Effector memory CD8-positive, alpha-beta T cell (primary cell): Measurements from ENCODE around the gene TPRX2.
"Not testable (repeated sequence)": the region's sequence is repeated elsewhere in the genome, so short reads cannot be mapped to it uniquely, and the experiment has no call there.

ENCODE experiments used
- ATAC-seq: fragments of 150-1000 bp; cut with Tn5 transposase; replicated peaks from 2 replicates; pipeline ENCODE4 v1.10.0; 2021; ENCODE audit warnings: mild to moderate bottlenecking, moderate library complexity
- DNase-seq, 3 experiments: peaks; one replicate each; pipeline ENCODE4 v3.0.0; 2021
- H3K27ac Mint-ChIP-seq, 2 donors: one replicate each; pipeline ENCODE4 v1.8.0; 2022; ENCODE audit warnings: mild to moderate bottlenecking in 2 of 2, mixed read lengths in 2 of 2, moderate library complexity in 2 of 2
- H3K27me3 Mint-ChIP-seq, 2 donors: one replicate each; pipeline ENCODE4 v1.8.0; 2022; ENCODE audit warnings: mixed read lengths in 2 of 2
- H3K36me3 Mint-ChIP-seq: one replicate; pipeline ENCODE4 v1.8.0; 2022; ENCODE audit warnings: mild to moderate bottlenecking, moderate library complexity, mixed read lengths; ENCODE audit not compliant: insufficient read depth
- H3K4me1 Mint-ChIP-seq, 2 donors: one replicate each; pipeline ENCODE4 v1.8.0; 2022; ENCODE audit warnings: low read depth in 2 of 2, mixed read lengths in 2 of 2
- H3K4me3 Mint-ChIP-seq, 2 donors: one replicate each; pipeline ENCODE4 v1.8.0; 2022; ENCODE audit warnings: mild to moderate bottlenecking in 2 of 2, mixed read lengths in 2 of 2, moderate library complexity in 2 of 2
- H3K9me3 Mint-ChIP-seq, 2 donors: one replicate each; pipeline ENCODE4 v1.8.0; 2022; ENCODE audit warnings: mixed read lengths in 2 of 2
- total RNA-seq, 9 experiments: gene quantifications; one replicate each; lab custom pipeline; 2026; lab: John Stamatoyannopoulos, UW

The TPRX2 gene, protein sequence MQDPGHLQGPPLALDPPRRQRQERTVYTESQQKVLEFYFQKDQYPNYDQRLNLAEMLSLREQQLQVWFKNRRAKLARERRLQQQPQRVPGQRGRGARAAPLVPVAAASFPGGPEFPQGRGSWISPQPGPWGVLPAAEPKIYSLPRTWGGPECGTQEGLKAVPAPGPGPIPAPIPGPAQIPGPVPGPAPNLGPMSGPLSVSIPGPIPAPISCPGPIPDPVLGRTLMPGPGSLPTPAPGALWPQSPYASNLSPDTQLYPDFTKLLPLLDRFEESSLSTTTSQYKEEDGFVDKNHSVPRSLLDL
- total RNA-seq = 0 to 0.03 (median 0) reads per million in 9 experiments

DNA sequence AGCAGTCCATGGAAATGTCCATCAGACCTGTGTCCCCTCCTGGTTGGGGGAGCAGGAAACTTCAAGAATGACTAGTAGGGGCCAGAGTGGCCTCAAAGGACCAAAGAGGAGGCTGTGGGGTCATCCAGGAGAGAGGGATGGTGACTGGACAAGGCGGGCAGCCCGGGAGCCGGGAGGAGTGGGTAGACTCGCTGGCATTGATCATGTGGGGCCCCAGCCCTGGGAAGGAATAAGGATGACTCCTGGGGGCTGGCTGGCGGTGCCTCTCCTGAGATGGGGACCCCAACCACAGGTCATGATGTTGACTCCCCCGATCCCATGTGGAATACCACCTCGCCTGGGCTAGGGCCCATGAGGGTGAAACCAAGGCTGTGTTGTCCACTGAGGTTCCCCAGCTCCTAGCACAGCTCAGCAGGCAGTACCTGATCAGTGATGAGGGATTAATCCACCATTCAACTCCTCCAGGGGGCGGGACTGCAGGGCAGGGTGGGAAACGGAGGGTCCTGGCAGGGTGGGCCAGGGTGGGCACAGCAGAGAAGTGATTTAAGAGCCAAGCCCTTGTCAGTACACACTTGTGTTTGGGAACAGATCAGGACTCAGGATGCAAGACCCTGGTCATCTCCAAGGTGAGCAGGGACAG is at the start of gene TPRX2:
TSS of gene TPRX2 (plus strand) at position 590 of the 640 bp plus-strand sequence. CDS start at position 602, 12 bp downstream.
- H3K27ac Mint-ChIP-seq, H3K4me1 Mint-ChIP-seq, H3K36me3 Mint-ChIP-seq, H3K9me3 Mint-ChIP-seq, ATAC-seq, H3K4me3 Mint-ChIP-seq, DNase-seq: not testable (repeated sequence)
- H3K27me3 Mint-ChIP-seq = peaks cover 32 to 51% of the 10 kb centered on the region in 2 donors

DNA sequence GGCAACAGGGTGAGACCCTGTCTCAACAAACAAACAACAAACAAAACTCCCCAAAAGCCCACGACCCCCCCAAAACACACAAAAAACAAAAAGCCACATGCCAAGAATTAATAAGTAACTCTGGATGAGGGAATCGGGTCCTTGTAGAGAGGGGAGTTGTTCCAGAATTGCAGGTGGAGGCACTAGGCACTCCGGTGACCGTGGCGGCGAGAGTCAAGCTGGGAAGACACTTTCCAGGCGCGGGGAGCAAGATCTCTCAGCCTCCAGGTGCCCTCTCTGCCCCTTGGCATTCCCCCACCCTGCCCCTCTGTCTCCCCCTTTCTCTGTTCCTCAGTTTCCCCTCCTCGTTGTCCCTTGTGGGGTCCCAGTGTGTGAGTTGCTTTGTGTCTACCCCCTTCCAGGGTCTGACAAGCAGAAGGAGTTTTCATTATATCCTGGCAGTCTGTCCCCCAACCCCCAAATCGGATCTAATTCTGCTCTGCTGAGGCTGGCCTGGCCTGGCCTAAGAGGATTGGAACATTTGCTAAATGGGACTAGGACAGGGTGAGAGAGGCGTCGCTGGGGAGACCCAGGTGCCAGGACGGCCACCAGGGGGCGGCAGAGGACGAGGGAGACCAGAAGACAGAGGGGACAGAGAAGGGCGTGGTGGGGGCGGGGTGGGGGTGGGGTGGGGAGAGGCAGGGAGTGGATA is 45.6 kb upstream of the TPRX2 start:
- DNase-seq = peak; percentile 58 to 71 (median 71)
- H3K27ac Mint-ChIP-seq = no peak overlapping the region
- H3K9me3 Mint-ChIP-seq = no peaks in the 10 kb centered on the region
- H3K27me3 Mint-ChIP-seq = peaks cover 8 to 17% of the 10 kb centered on the region in 2 donors
- H3K36me3 Mint-ChIP-seq = no peaks in the 10 kb centered on the region
- no peak overlapping the region for H3K4me3 Mint-ChIP-seq
- peak; percentile 72 for ATAC-seq
- H3K4me1 Mint-ChIP-seq = no peaks in the 10 kb centered on the region

DNA sequence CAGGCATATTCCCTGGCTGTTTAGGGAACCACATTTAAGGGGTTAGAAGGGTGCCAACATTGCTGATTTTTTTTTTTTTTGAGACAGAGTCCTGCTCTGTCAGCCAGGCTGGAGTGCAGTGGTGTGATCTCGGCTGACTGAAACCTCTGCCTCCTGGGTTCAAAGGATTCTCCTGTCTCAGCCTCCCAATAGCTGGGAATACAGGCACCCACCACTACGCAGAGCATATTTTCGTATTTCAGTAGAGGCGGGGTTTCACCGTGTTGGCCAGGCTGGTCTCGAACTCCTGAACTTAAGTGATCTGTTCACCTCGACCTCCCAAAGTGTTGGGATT is 45.1 kb upstream of the TPRX2 start:
- Mint-ChIP-seq H3K4me1 (no peaks in the 10 kb centered on the region), H3K27ac (no peak overlapping the region), H3K27me3 (peaks cover 13 to 22% of the 10 kb centered on the region in 2 donors), H3K4me3 (no peak overlapping the region), H3K9me3 (no peaks in the 10 kb centered on the region), H3K36me3 (no peaks in the 10 kb centered on the region)
- no peak for ATAC-seq
- DNase-seq = no peak

DNA sequence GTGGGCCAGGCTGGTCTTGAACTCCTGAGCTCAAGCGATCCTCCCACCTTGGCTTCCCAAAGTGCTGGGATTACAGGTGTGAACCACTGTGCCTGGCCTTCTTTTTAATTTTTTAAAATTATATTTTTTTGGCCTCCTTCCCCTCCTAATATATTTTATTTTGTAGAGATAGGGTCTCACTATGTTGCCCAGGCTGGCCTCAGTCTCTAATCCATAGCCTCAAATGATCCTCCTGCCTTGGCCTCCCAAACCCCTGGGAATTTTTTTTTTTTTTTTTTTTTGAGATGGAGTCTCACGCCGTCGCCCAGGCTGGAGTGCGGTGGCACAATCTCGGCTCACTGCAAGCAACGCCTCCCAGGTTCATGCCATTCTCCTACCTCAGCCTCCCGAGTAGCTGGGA is 42.8 kb upstream of the TPRX2 start:
- not testable (repeated sequence) for H3K36me3 Mint-ChIP-seq, DNase-seq, H3K9me3 Mint-ChIP-seq, H3K4me3 Mint-ChIP-seq, ATAC-seq, H3K4me1 Mint-ChIP-seq, H3K27ac Mint-ChIP-seq
- H3K27me3 Mint-ChIP-seq = peaks cover 36 to 45% of the 10 kb centered on the region in 2 donors

DNA sequence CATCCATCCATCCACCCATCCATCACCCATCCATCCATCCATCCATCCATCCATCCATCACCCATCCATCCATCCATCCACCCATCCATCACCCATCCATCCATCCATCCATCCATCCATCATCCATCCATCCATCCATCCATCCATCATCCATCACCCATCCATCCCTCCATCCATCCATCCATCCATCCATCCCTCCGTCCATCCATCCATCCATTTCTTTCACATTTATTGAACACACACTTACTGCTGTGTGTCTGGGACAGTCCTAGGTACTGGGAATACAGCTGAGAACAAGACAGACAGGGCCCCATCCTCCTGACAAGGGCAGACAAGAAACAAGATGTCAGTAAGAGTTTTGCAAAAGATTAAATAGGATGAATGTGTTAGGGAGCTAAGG is 40.8 kb upstream of the TPRX2 start:
- not testable (repeated sequence) for H3K27ac Mint-ChIP-seq, H3K36me3 Mint-ChIP-seq, DNase-seq, H3K4me1 Mint-ChIP-seq, H3K9me3 Mint-ChIP-seq, H3K4me3 Mint-ChIP-seq, ATAC-seq
- H3K27me3 Mint-ChIP-seq = peaks cover 39 to 64% of the 10 kb centered on the region in 2 donors

DNA sequence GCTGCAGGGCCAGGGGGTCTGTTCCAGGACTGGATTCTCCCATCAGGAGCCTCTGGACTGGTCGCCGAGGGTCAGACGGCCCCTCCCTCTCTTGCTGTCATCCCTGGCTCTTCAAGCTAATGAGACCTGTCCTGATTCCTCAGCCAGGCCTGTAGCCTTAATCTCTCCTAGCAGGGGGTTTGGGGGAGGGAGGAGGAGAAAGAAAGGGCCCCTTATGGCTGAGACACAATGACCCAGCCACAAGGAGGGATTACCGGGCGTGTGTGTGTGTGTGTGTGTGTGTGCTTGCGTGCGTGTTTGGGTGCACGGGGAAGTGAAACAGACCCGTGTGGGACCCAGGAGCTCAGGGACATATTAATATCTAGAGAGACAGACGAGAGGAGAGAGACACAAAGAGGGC is 39.2 kb upstream of the TPRX2 start:
- ATAC-seq = no peak
- H3K4me3 Mint-ChIP-seq = no peak overlapping the region
- no peak for DNase-seq
- no peaks in the 10 kb centered on the region for H3K9me3 Mint-ChIP-seq
- no peaks in the 10 kb centered on the region for H3K36me3 Mint-ChIP-seq
- H3K27me3 Mint-ChIP-seq = peaks cover 39 to 60% of the 10 kb centered on the region in 2 donors
- no peak overlapping the region for H3K27ac Mint-ChIP-seq
- peaks cover 0 to 2% of the 10 kb centered on the region in 2 donors for H3K4me1 Mint-ChIP-seq

DNA sequence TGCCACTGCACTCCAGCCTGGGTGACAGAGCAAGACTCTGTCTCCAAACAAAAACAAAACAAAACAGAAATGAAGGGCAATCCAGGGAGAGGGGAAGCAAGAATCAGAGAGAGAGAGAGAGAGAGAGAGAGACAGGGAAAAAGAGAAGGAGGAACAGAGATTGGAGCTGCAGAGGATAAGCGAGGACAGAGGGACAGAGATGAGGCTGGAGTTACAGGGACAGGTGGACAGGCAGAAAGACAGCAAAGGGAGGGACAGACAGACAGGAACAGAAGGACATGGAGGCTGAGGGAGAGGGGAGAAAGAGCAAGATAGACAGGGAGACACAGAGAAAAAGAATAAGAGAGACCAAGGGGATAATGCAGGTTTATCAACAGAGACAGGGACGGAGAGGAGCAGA is 38.6 kb upstream of the TPRX2 start:
- H3K4me1 Mint-ChIP-seq = peaks cover 0 to 2% of the 10 kb centered on the region in 2 donors
- DNase-seq = no peak
- peaks cover 39 to 60% of the 10 kb centered on the region in 2 donors for H3K27me3 Mint-ChIP-seq
- H3K9me3 Mint-ChIP-seq = no peaks in the 10 kb centered on the region
- H3K36me3 Mint-ChIP-seq = no peaks in the 10 kb centered on the region
- no peak overlapping the region for H3K27ac Mint-ChIP-seq
- H3K4me3 Mint-ChIP-seq = no peak overlapping the region
- no peak for ATAC-seq

DNA sequence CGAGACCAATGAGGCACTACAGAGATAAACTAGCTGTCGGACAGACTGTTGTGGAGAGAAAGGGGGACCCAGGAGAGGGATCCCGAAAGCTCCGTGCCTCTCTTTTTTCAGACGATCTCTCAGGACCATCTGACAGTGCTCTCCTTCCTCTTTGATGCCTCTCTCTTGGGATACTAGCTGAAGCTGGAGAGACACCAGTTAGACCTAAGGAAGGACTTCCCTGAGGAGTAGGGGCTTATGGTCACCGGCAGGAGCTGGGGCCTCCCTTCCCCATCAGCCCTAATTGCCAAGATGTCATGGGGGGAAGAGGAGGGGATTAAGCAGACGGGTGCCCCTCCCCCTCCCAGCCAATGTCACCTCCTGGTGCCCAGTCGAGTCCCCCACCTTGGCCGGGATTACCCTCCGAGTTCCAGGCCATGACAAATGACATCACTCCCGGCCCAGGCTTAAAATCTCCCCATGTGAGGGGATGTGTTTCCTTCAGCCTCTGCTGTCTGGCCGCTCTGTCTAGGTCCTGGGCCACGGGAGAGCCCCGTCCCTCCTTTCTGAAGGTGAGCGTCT is 37.5 kb upstream of the TPRX2 start, which contains the start of gene CRX:
TSS of gene CRX (plus strand) at position 478 of the 561 bp plus-strand sequence. CDS start 12,507 bp downstream, outside the sequence.
- DNase-seq = no peak
- Mint-ChIP-seq H3K27me3 (peaks cover 39 to 62% of the 10 kb centered on the region in 2 donors), H3K9me3 (no peaks in the 10 kb centered on the region), H3K4me1 (peaks cover 0 to 2% of the 10 kb centered on the region in 2 donors), H3K27ac (no peak within 1 kb of the TSS), H3K36me3 (no peaks in the 10 kb centered on the region), H3K4me3 (no peak within 1 kb of the TSS)
- ATAC-seq = no peak

DNA sequence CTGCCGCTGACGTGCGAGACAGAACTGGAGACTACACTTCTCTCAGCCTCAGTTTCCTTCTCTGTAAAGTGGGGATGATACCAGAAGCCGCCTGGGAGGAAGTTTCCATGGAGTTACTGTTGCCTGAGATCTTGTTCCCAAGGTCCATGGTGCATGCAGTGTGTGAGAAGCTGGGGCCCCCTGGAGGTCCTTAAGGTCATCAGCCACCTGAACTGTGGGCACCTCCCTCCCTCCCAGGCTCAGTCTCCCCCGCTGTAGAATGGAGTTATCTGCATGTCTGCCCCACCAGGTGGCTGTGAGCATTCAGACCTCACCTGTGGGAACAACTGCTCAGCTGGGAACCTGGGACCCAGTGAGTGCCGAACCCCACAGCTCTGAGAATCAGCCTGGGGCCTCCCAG is 34.6 kb upstream of the TPRX2 start:
- DNase-seq (no peak), ATAC-seq (no peak)
- no peak overlapping the region for H3K27ac Mint-ChIP-seq
- peaks cover 0 to 2% of the 10 kb centered on the region in 2 donors for H3K4me1 Mint-ChIP-seq
- H3K27me3 Mint-ChIP-seq = peaks cover 36 to 57% of the 10 kb centered on the region in 2 donors
- peaks cover 0 to 2% of the 10 kb centered on the region in 2 donors for H3K9me3 Mint-ChIP-seq
- peaks cover 3% of the 10 kb centered on the region for H3K36me3 Mint-ChIP-seq
- H3K4me3 Mint-ChIP-seq = no peak overlapping the region

DNA sequence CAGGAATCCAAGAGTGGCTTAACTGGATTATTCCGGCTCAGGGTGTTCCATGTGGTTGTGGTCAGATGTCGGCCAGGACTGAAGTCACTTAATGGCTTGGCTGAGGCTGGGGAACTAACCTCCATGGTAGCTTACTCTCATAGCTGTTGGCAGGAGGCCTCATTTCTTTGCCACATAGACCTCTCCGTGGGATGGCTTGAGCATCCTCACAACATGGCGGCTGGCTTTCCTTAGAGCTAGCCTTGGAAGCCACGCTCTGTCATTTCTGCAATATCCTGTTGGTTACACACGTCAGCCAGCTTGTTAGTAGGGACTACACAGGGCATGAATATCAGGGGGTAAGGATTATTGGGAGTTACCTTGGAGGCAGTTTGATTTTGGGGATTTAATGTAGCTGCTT is 32.2 kb upstream of the TPRX2 start:
- ATAC-seq (no peak), DNase-seq (no peak)
- Mint-ChIP-seq H3K27me3 (peaks cover 15 to 33% of the 10 kb centered on the region in 2 donors), H3K27ac (no peak overlapping the region), H3K4me1 (peaks cover 0 to 1% of the 10 kb centered on the region in 2 donors), H3K4me3 (no peak overlapping the region), H3K9me3 (peaks cover 0 to 2% of the 10 kb centered on the region in 2 donors), H3K36me3 (peaks cover 3% of the 10 kb centered on the region)

DNA sequence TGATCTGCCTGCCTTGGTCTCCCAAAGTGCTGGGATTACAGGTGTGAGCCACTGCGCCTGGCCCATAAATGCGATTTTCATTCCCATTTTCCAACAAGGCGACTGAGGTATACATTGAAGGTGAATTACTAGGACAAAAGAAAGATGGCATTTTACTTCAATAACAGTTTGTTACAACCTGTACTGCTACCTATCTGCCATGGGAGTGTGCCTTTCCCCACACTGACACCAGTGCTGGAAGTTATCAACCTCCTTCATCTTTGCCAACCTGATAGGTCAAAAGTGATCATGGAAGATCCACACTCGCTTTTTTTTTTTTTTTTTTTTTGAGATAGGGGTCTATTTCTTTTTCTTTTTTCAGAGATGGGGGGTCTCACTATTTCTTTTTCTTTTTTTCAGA is 26.3 kb upstream of the TPRX2 start:
- Mint-ChIP-seq H3K27ac (no peak overlapping the region), H3K4me3 (no peak overlapping the region), H3K9me3 (no peaks in the 10 kb centered on the region), H3K4me1 (no peaks in the 10 kb centered on the region), H3K36me3 (no peaks in the 10 kb centered on the region), H3K27me3 (peaks cover 14 to 19% of the 10 kb centered on the region in 2 donors)
- DNase-seq = no peak
- no peak for ATAC-seq

DNA sequence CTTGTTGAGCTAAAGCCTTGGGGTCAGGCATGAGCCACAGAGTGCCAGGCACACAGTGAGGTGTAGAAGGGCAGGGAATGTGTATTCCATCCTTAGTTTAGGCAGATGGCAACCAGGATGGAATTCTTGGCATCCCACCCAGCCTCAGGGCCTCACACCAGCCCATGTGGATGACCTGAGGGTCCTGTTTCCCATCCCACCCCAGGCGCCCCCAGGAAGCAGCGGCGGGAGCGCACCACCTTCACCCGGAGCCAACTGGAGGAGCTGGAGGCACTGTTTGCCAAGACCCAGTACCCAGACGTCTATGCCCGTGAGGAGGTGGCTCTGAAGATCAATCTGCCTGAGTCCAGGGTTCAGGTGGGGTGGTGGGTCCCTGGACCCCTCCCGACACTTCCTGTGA is 23.0 kb upstream of the TPRX2 start:
- Mint-ChIP-seq H3K4me3 (no peak overlapping the region), H3K9me3 (no peaks in the 10 kb centered on the region), H3K27me3 (peaks cover 6 to 13% of the 10 kb centered on the region in 2 donors), H3K4me1 (no peaks in the 10 kb centered on the region), H3K27ac (no peak overlapping the region), H3K36me3 (no peaks in the 10 kb centered on the region)
- no peak for DNase-seq
- ATAC-seq = no peak

DNA sequence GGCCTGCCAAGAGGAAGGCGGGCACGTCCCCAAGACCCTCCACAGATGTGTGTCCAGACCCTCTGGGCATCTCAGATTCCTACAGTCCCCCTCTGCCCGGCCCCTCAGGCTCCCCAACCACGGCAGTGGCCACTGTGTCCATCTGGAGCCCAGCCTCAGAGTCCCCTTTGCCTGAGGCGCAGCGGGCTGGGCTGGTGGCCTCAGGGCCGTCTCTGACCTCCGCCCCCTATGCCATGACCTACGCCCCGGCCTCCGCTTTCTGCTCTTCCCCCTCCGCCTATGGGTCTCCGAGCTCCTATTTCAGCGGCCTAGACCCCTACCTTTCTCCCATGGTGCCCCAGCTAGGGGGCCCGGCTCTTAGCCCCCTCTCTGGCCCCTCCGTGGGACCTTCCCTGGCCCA is 19.6 kb upstream of the TPRX2 start:
- H3K36me3 Mint-ChIP-seq = no peaks in the 10 kb centered on the region
- DNase-seq = no peak
- H3K4me3 Mint-ChIP-seq = no peak overlapping the region
- no peaks in the 10 kb centered on the region for H3K9me3 Mint-ChIP-seq
- peaks cover 0 to 5% of the 10 kb centered on the region in 2 donors for H3K4me1 Mint-ChIP-seq
- no peak for ATAC-seq
- no peak overlapping the region for H3K27ac Mint-ChIP-seq
- H3K27me3 Mint-ChIP-seq = peaks cover 31 to 32% of the 10 kb centered on the region in 2 donors
